ENCODE data around the gene CHMP4B.

Gene CHMP4B

GRCh38 chr20:33810259-33810658 is 889 bp upstream of the CHMP4B start:
- Histone ChIP-seq H3K4me3 (ENCODE audit: low read depth in 1 of 2, low read length in 2 of 2) (no peak overlapping the region), H3K9ac (ENCODE audit: low read length) (no peak overlapping the region), H3K27me3 (ENCODE audit: control insufficient read depth in 1 of 2, insufficient read depth in 2 of 2, low read length in 2 of 2) (no peaks in the 10 kb centered on the region)

GRCh38 chr20:33811776-33812151 is 616 bp downstream of the CHMP4B start:
- H3K4me1 ChIP-seq (ENCODE audit: insufficient read depth, low read length): peaks cover 44% of the 10 kb centered on the region
- H3K36me3 ChIP-seq (ENCODE audit: insufficient read depth, low read length): no peaks in the 10 kb centered on the region
- H3K27me3 ChIP-seq (ENCODE audit: control insufficient read depth in 1 of 2, insufficient read depth in 2 of 2, low read length in 2 of 2): no peaks in the 10 kb centered on the region
- H3K27ac ChIP-seq (ENCODE audit: low read depth, low read length): peak overlapping the region; percentile 97
- H3K9me3 ChIP-seq (ENCODE audit: low read length): no peaks in the 10 kb centered on the region
- H3K4me3 ChIP-seq (ENCODE audit: low read depth in 1 of 2, low read length in 2 of 2): peak overlapping the region; percentile 92 to 100
- H3K9ac ChIP-seq (ENCODE audit: low read length): peak overlapping the region; percentile 100

More at GRCh38 chr20:33810259-33810658, 889 bp upstream of the CHMP4B start:
- H3K36me3 ChIP-seq (ENCODE audit: insufficient read depth, low read length): no peaks in the 10 kb centered on the region
- no peak overlapping the region for H3K27ac ChIP-seq (ENCODE audit: low read depth, low read length)
- peaks cover 38% of the 10 kb centered on the region for H3K4me1 ChIP-seq (ENCODE audit: insufficient read depth, low read length)
- H3K9me3 ChIP-seq (ENCODE audit: low read length): no peaks in the 10 kb centered on the region

GRCh38 chr20:33812152-33812849 is 1.2 kb downstream of the CHMP4B start:
- H3K4me3 ChIP-seq (ENCODE audit: low read depth in 1 of 2, low read length in 2 of 2): peak overlapping the region; percentile 92 to 100
- H3K36me3 ChIP-seq (ENCODE audit: insufficient read depth, low read length): no peaks in the 10 kb centered on the region
- H3K4me1 ChIP-seq (ENCODE audit: insufficient read depth, low read length): peaks cover 50% of the 10 kb centered on the region
- H3K27me3 ChIP-seq (ENCODE audit: control insufficient read depth in 1 of 2, insufficient read depth in 2 of 2, low read length in 2 of 2): no peaks in the 10 kb centered on the region
- peak overlapping the region; percentile 97 for H3K27ac ChIP-seq (ENCODE audit: low read depth, low read length)
- H3K9ac ChIP-seq (ENCODE audit: low read length): peak overlapping the region; percentile 100
- H3K9me3 ChIP-seq (ENCODE audit: low read length): no peaks in the 10 kb centered on the region

- Histone ChIP-seq H3K9ac (ENCODE audit: low read length) (peak overlapping the region; percentile 100), H3K27ac (ENCODE audit: low read depth, low read length) (peak overlapping the region; percentile 97), H3K36me3 (ENCODE audit: insufficient read depth, low read length) (no peaks in the 10 kb centered on the region), H3K4me3 (ENCODE audit: low read depth in 1 of 2, low read length in 2 of 2) (peak overlapping the region; percentile 92 to 100), H3K27me3 (ENCODE audit: control insufficient read depth in 1 of 2, insufficient read depth in 2 of 2, low read length in 2 of 2) (no peaks in the 10 kb centered on the region), H3K4me1 (ENCODE audit: insufficient read depth, low read length) (peaks cover 57% of the 10 kb centered on the region), H3K9me3 (ENCODE audit: low read length) (no peaks in the 10 kb centered on the region)
Observed at GRCh38 chr20:33812908-33813462, 1.8 kb downstream of the CHMP4B start.

- Histone ChIP-seq H3K4me3 (ENCODE audit: low read depth in 1 of 2, low read length in 2 of 2) (no peak overlapping the region), H3K27me3 (ENCODE audit: control insufficient read depth in 1 of 2, insufficient read depth in 2 of 2, low read length in 2 of 2) (no peaks in the 10 kb centered on the region), H3K9me3 (ENCODE audit: low read length) (no peaks in the 10 kb centered on the region), H3K9ac (ENCODE audit: low read length) (no peak overlapping the region), H3K27ac (ENCODE audit: low read depth, low read length) (no peak overlapping the region), H3K4me1 (ENCODE audit: insufficient read depth, low read length) (peaks cover 68% of the 10 kb centered on the region), H3K36me3 (ENCODE audit: insufficient read depth, low read length) (no peaks in the 10 kb centered on the region)
Observed at GRCh38 chr20:33814238-33814712, 3.1 kb downstream of the CHMP4B start.

- Histone ChIP-seq H3K36me3 (ENCODE audit: insufficient read depth, low read length) (no peaks in the 10 kb centered on the region), H3K4me1 (ENCODE audit: insufficient read depth, low read length) (peaks cover 72% of the 10 kb centered on the region), H3K27ac (ENCODE audit: low read depth, low read length) (no peak overlapping the region), H3K4me3 (ENCODE audit: low read depth in 1 of 2, low read length in 2 of 2) (no peak overlapping the region), H3K27me3 (ENCODE audit: control insufficient read depth in 1 of 2, insufficient read depth in 2 of 2, low read length in 2 of 2) (no peaks in the 10 kb centered on the region), H3K9me3 (ENCODE audit: low read length) (no peaks in the 10 kb centered on the region), H3K9ac (ENCODE audit: low read length) (no peak overlapping the region)
Observed at GRCh38 chr20:33815671-33816070, 4.5 kb downstream of the CHMP4B start.

GRCh38 chr20:33816191-33816590 is 5.0 kb downstream of the CHMP4B start:
- Histone ChIP-seq H3K4me3 (ENCODE audit: low read depth in 1 of 2, low read length in 2 of 2) (no peak overlapping the region), H3K27me3 (ENCODE audit: control insufficient read depth in 1 of 2, insufficient read depth in 2 of 2, low read length in 2 of 2) (no peaks in the 10 kb centered on the region), H3K4me1 (ENCODE audit: insufficient read depth, low read length) (peaks cover 70% of the 10 kb centered on the region), H3K27ac (ENCODE audit: low read depth, low read length) (no peak overlapping the region), H3K9ac (ENCODE audit: low read length) (no peak overlapping the region), H3K9me3 (ENCODE audit: low read length) (no peaks in the 10 kb centered on the region), H3K36me3 (ENCODE audit: insufficient read depth, low read length) (no peaks in the 10 kb centered on the region)

DNA sequence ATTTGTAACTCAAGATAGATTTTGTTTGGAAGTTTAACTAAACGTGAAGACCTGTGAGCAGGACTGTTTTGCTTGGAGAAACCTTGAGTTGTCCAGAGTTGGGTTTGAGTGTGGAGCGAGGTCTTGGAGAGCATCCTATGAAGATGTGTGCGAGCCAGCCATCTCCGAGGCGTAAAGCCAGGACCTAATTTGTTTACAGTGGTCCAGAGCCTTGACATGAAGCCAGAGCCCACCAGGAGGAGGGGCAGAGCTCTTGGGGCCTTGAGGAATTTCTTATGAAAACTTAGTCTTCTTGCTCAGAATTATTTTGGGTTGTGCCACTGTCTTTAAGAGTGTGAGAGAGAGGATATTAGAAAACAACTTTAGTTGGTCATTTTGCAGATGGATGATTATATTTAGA is 6.3 kb downstream of the CHMP4B start:
- Histone ChIP-seq H3K4me3 (ENCODE audit: low read depth in 1 of 2, low read length in 2 of 2) (no peak overlapping the region), H3K36me3 (ENCODE audit: insufficient read depth, low read length) (no peaks in the 10 kb centered on the region), H3K9me3 (ENCODE audit: low read length) (no peaks in the 10 kb centered on the region), H3K9ac (ENCODE audit: low read length) (no peak overlapping the region), H3K27me3 (ENCODE audit: control insufficient read depth in 1 of 2, insufficient read depth in 2 of 2, low read length in 2 of 2) (no peaks in the 10 kb centered on the region), H3K4me1 (ENCODE audit: insufficient read depth, low read length) (peaks cover 68% of the 10 kb centered on the region), H3K27ac (ENCODE audit: low read depth, low read length) (no peak overlapping the region)

- Histone ChIP-seq H3K27ac (ENCODE audit: low read depth, low read length) (no peak overlapping the region), H3K27me3 (ENCODE audit: control insufficient read depth in 1 of 2, insufficient read depth in 2 of 2, low read length in 2 of 2) (no peaks in the 10 kb centered on the region), H3K9me3 (ENCODE audit: low read length) (no peaks in the 10 kb centered on the region), H3K36me3 (ENCODE audit: insufficient read depth, low read length) (no peaks in the 10 kb centered on the region), H3K4me1 (ENCODE audit: insufficient read depth, low read length) (peaks cover 53% of the 10 kb centered on the region), H3K4me3 (ENCODE audit: low read depth in 1 of 2, low read length in 2 of 2) (no peak overlapping the region), H3K9ac (ENCODE audit: low read length) (no peak overlapping the region)
Observed at GRCh38 chr20:33819456-33819855, 8.3 kb downstream of the CHMP4B start.

DNA sequence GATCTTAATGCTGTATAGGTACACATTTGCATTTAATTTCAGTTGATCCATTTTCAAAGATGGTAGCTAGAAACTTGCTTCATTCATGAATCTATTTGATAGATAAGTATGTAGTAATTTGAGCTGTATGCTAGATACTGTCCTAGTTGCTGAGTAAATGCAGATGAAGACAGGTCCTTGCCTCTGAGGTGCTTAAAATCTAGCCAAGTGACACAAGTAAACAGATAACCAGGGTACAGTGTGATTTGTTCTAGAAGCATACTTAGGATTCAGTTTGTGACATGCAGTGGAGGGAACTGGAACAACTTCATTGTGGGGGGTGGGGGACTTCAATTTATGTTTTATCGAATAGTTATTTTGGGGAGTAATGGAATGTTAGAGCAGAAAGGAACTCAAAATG is 9.2 kb downstream of the CHMP4B start:
- Histone ChIP-seq H3K4me1 (ENCODE audit: insufficient read depth, low read length) (peaks cover 53% of the 10 kb centered on the region), H3K27ac (ENCODE audit: low read depth, low read length) (no peak overlapping the region), H3K27me3 (ENCODE audit: control insufficient read depth in 1 of 2, insufficient read depth in 2 of 2, low read length in 2 of 2) (no peaks in the 10 kb centered on the region), H3K9ac (ENCODE audit: low read length) (no peak overlapping the region), H3K9me3 (ENCODE audit: low read length) (no peaks in the 10 kb centered on the region), H3K36me3 (ENCODE audit: insufficient read depth, low read length) (no peaks in the 10 kb centered on the region), H3K4me3 (ENCODE audit: low read depth in 1 of 2, low read length in 2 of 2) (no peak overlapping the region)

DNA sequence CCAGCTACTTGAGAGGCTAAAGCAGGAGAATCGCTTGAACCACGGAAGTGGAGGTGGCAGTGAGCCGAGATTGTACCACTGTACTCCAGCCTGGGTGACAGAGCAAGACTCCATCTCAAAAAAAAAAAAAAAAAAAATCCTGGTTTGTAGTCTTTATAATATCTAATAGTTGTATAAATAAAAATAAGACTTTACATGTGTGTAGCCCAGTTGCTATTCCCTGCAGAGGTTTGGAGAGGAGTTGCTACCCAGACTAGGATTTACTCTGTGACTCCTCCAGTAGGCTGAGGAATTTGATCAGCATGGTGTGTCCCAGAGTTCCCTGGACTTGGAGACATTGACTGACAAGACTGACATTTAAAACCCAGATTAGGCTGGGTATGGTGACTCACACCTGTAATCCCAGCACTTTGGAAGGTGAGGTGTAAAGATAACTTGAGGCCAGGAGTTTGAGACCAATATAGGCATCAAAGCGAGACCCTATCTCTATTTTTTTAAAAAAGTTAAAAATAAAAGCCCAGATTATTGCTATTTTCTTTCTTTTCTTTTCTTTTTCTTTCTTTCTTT is 10.2 kb downstream of the CHMP4B start:
- Histone ChIP-seq H3K36me3 (ENCODE audit: insufficient read depth, low read length) (no peaks in the 10 kb centered on the region), H3K4me1 (ENCODE audit: insufficient read depth, low read length) (peaks cover 61% of the 10 kb centered on the region), H3K27ac (ENCODE audit: low read depth, low read length) (no peak overlapping the region), H3K4me3 (ENCODE audit: low read depth in 1 of 2, low read length in 2 of 2) (no peak overlapping the region), H3K27me3 (ENCODE audit: control insufficient read depth in 1 of 2, insufficient read depth in 2 of 2, low read length in 2 of 2) (no peaks in the 10 kb centered on the region), H3K9ac (ENCODE audit: low read length) (no peak overlapping the region), H3K9me3 (ENCODE audit: low read length) (no peaks in the 10 kb centered on the region)

Measured in muscle layer of colon (tissue), 2 donors.